PFSK-1 (cell line): ENCODE data around the gene NEMP1.

ENCODE experiments used
- SIN3A ChIP-seq: IDR thresholded peaks from 2 replicates; pipeline ENCODE4 v1.6.1; 2012; ENCODE audit warnings: mild to moderate bottlenecking, low read length, moderate library complexity, borderline replicate concordance; ENCODE audit not compliant: insufficient read depth
- TF ChIP-seq, protein P1 (sequence below), 2 experiments: IDR thresholded peaks; 2 replicates each; pipeline versions ENCODE4 v1.6.1 to v1.8.0; 2011 to 2012; ENCODE audit warnings: low read depth in 2 of 2, low read length in 2 of 2, control low read depth in 1 of 2, inconsistent platforms in 1 of 2, mild to moderate bottlenecking in 1 of 2, moderate library complexity in 1 of 2; ENCODE audit not compliant: insufficient read depth in 1 of 2

GRCh38 chr12:57027805-57028153, 50.8 kb downstream of the NEMP1 start:
- TF ChIP-seq SIN3A = no peak
- TF ChIP-seq, protein P1, sequence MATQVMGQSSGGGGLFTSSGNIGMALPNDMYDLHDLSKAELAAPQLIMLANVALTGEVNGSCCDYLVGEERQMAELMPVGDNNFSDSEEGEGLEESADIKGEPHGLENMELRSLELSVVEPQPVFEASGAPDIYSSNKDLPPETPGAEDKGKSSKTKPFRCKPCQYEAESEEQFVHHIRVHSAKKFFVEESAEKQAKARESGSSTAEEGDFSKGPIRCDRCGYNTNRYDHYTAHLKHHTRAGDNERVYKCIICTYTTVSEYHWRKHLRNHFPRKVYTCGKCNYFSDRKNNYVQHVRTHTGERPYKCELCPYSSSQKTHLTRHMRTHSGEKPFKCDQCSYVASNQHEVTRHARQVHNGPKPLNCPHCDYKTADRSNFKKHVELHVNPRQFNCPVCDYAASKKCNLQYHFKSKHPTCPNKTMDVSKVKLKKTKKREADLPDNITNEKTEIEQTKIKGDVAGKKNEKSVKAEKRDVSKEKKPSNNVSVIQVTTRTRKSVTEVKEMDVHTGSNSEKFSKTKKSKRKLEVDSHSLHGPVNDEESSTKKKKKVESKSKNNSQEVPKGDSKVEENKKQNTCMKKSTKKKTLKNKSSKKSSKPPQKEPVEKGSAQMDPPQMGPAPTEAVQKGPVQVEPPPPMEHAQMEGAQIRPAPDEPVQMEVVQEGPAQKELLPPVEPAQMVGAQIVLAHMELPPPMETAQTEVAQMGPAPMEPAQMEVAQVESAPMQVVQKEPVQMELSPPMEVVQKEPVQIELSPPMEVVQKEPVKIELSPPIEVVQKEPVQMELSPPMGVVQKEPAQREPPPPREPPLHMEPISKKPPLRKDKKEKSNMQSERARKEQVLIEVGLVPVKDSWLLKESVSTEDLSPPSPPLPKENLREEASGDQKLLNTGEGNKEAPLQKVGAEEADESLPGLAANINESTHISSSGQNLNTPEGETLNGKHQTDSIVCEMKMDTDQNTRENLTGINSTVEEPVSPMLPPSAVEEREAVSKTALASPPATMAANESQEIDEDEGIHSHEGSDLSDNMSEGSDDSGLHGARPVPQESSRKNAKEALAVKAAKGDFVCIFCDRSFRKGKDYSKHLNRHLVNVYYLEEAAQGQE (IDR thresholded peaks at IDR 0.05; ENCODE audit: insufficient read depth in 1 of 2, low read depth in 2 of 2, low read length in 2 of 2) = no peak
